Measurements from ENCODE around the gene MEIOB. TPM values are rescaled to one million over a fixed set of nuclear protein-coding genes. Genes with fewer than 3 reads are reported as not detected.
A peak's percentile ranks its signal among the peaks of the same experiment; 100 is the strongest.
"Not testable (repeated sequence)": the region's sequence is repeated elsewhere in the genome, so short reads cannot be mapped to it uniquely, and the experiment has no call there.

The MEIOB gene
- total RNA-seq, 1 donor from 2014 or later: 3.7 TPM

- Histone ChIP-seq H3K4me3 (no peak overlapping the region), H3K36me3 (no peaks in the 10 kb centered on the region), H3K4me1 (no peaks in the 10 kb centered on the region), H3K9ac (no peak overlapping the region), H2AFZ (replicated peaks) (no peak overlapping the region), H3K79me2 (ENCODE audit: low read depth) (no peaks in the 10 kb centered on the region), H4K20me1 (ENCODE audit: low read depth) (no peaks in the 10 kb centered on the region), H3K9me3 (ENCODE audit: low read depth) (no peaks in the 10 kb centered on the region), H3F3A (ENCODE audit: low read depth) (no peaks in the 10 kb centered on the region), H3K4me2 (no peak overlapping the region), H3K27me3 (peaks cover 18% of the 10 kb centered on the region), H3K27ac (no peak overlapping the region)
- Mint-ChIP-seq H3K9me3 (no peaks in the 10 kb centered on the region), H3K36me3 (no peaks in the 10 kb centered on the region), H3K4me1 (no peaks in the 10 kb centered on the region), H3K27ac (no peak overlapping the region), H3K27me3 (ENCODE audit: insufficient read depth, low read depth) (peaks cover 3% of the 10 kb centered on the region), H3K4me3 (no peak overlapping the region)
- DNase-seq (ENCODE audit: low spot score): no peak
- TF ChIP-seq, protein P1, sequence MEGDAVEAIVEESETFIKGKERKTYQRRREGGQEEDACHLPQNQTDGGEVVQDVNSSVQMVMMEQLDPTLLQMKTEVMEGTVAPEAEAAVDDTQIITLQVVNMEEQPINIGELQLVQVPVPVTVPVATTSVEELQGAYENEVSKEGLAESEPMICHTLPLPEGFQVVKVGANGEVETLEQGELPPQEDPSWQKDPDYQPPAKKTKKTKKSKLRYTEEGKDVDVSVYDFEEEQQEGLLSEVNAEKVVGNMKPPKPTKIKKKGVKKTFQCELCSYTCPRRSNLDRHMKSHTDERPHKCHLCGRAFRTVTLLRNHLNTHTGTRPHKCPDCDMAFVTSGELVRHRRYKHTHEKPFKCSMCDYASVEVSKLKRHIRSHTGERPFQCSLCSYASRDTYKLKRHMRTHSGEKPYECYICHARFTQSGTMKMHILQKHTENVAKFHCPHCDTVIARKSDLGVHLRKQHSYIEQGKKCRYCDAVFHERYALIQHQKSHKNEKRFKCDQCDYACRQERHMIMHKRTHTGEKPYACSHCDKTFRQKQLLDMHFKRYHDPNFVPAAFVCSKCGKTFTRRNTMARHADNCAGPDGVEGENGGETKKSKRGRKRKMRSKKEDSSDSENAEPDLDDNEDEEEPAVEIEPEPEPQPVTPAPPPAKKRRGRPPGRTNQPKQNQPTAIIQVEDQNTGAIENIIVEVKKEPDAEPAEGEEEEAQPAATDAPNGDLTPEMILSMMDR (IDR thresholded peaks at IDR 0.05): peak; percentile 41
- no peak for TF ChIP-seq EZH2 (IDR thresholded peaks at IDR 0.05)
- no peak for TF ChIP-seq EZH2phosphoT487 (IDR thresholded peaks at IDR 0.05)
Measured at GRCh38 chr16:1884155-1884760, 12.3 kb upstream of the MEIOB start.

DNA sequence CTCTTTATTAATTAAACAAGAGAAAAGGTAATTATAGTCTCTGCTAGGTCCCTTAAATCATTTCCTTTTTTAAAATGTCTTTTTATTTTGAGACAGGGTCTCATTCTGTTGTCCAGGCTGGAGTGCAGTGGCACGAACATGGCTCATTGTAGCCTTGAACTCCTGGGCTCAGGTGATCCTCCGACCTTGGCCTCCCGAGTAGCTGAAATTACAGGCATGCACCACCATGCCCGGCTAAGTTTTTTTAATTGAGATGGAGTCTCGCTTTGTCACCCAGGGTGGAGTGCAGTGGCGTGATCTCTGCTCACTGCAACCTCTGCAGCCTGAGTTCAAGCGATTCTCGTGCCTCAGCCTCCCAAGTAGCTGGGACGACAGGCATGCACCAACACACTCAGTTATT, 9.2 kb upstream of the MEIOB start:
- H3K79me2 ChIP-seq (ENCODE audit: low read depth); H3K4me3 ChIP-seq; H2AFZ ChIP-seq (replicated peaks); DNase-seq (ENCODE audit: low spot score); H3K27ac ChIP-seq; H3K4me1 Mint-ChIP-seq; H3K36me3 ChIP-seq; H3K4me3 Mint-ChIP-seq; H3F3A ChIP-seq (ENCODE audit: low read depth); H3K9me3 ChIP-seq (ENCODE audit: low read depth); H3K36me3 Mint-ChIP-seq; H3K4me1 ChIP-seq; H3K27ac Mint-ChIP-seq; H4K20me1 ChIP-seq (ENCODE audit: low read depth); H3K9ac ChIP-seq; H3K9me3 Mint-ChIP-seq; H3K4me2 ChIP-seq: not testable (repeated sequence)
- peaks cover 49% of the 10 kb centered on the region for H3K27me3 ChIP-seq
- peaks cover 12% of the 10 kb centered on the region for H3K27me3 Mint-ChIP-seq (ENCODE audit: insufficient read depth, low read depth)

DNA sequence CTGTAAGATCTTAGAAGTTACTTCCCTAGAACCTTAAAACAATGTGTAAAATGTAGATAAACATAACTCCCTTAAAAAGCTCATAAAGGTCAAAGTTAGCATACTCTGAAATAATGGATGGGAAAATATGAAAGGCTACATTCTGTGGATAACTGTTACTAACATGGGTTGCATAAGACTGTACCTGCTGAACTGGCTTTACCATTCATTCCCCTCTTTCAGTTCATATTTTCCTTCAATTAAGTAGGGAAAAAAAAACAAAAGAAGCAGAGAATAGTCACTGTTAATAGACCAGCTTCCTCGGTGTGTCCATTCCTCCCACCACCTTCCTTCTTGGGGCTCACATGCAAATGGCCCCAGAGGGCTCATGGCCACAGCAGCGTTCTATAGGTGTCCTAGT, 7.5 kb upstream of the MEIOB start:
- Histone ChIP-seq H3K9ac (no peak overlapping the region), H4K20me1 (ENCODE audit: low read depth) (no peaks in the 10 kb centered on the region), H3K27me3 (peaks cover 66% of the 10 kb centered on the region), H3K27ac (no peak overlapping the region), H3K4me2 (no peak overlapping the region), H3K36me3 (no peaks in the 10 kb centered on the region), H3K79me2 (ENCODE audit: low read depth) (no peaks in the 10 kb centered on the region), H2AFZ (replicated peaks) (no peak overlapping the region), H3K4me1 (no peaks in the 10 kb centered on the region), H3K4me3 (no peak overlapping the region), H3F3A (ENCODE audit: low read depth) (no peaks in the 10 kb centered on the region), H3K9me3 (ENCODE audit: low read depth) (no peaks in the 10 kb centered on the region)
- H3K4me3 Mint-ChIP-seq: no peak overlapping the region
- H3K9me3 Mint-ChIP-seq: no peaks in the 10 kb centered on the region
- no peak for DNase-seq (ENCODE audit: low spot score)
- TF ChIP-seq EZH2phosphoT487 (IDR thresholded peaks at IDR 0.05): no peak
- no peak for TF ChIP-seq EZH2 (IDR thresholded peaks at IDR 0.05)
- TF ChIP-seq, protein P1 (IDR thresholded peaks at IDR 0.05): no peak
- no peak overlapping the region for H3K27ac Mint-ChIP-seq
- peaks cover 3% of the 10 kb centered on the region for H3K4me1 Mint-ChIP-seq
- H3K27me3 Mint-ChIP-seq (ENCODE audit: insufficient read depth, low read depth): peaks cover 15% of the 10 kb centered on the region
- H3K36me3 Mint-ChIP-seq: no peaks in the 10 kb centered on the region

GRCh38 chr16:1878256-1878655, 6.3 kb upstream of the MEIOB start:
- TF ChIP-seq EZH2 (IDR thresholded peaks at IDR 0.05): no peak
- TF ChIP-seq, protein P1 (IDR thresholded peaks at IDR 0.05): no peak
- TF ChIP-seq EZH2phosphoT487 (IDR thresholded peaks at IDR 0.05): no peak
- Histone ChIP-seq H4K20me1 (ENCODE audit: low read depth) (no peaks in the 10 kb centered on the region), H3K4me2 (no peak overlapping the region), H3K9me3 (ENCODE audit: low read depth) (no peaks in the 10 kb centered on the region), H3K79me2 (ENCODE audit: low read depth) (no peaks in the 10 kb centered on the region), H3K27me3 (peaks cover 71% of the 10 kb centered on the region), H3K36me3 (no peaks in the 10 kb centered on the region), H2AFZ (replicated peaks) (no peak overlapping the region), H3K4me3 (no peak overlapping the region), H3K27ac (no peak overlapping the region), H3K4me1 (no peaks in the 10 kb centered on the region), H3F3A (ENCODE audit: low read depth) (no peaks in the 10 kb centered on the region), H3K9ac (no peak overlapping the region)
- no peak overlapping the region for H3K27ac Mint-ChIP-seq
- no peak overlapping the region for H3K4me3 Mint-ChIP-seq
- peaks cover 3% of the 10 kb centered on the region for H3K4me1 Mint-ChIP-seq
- peaks cover 18% of the 10 kb centered on the region for H3K27me3 Mint-ChIP-seq (ENCODE audit: insufficient read depth, low read depth)
- no peaks in the 10 kb centered on the region for H3K9me3 Mint-ChIP-seq
- DNase-seq (ENCODE audit: low spot score): no peak
- no peaks in the 10 kb centered on the region for H3K36me3 Mint-ChIP-seq
